Right lobe of liver (tissue), 4 donors: ENCODE data around the gene KLF14.

Source experiments
- CTCF ChIP-seq, 4 donors: fragments of 200-600 bp in 3 of 4; fragments of 450-650 bp in 1 of 4; IDR thresholded peaks; one replicate each; pipeline versions ENCODE4 v1.5.1 to v1.8.0; 2016 to 2022; ENCODE audit warnings: antibody characterized with exemption in 4 of 4, mild to moderate bottlenecking in 2 of 4
- POLR2A ChIP-seq: fragments of 450-650 bp; IDR thresholded peaks from one replicate; pipeline ENCODE4 v1.6.1; 2017; ENCODE audit warnings: antibody characterized with exemption, mild to moderate bottlenecking
- donor health status: DM: no; HTN: no; CAD: no.
- donor health status: DM: no; HTN: no; CAD: no.
- donor health status: DM: no; HTN: yes; CAD: no.

DNA sequence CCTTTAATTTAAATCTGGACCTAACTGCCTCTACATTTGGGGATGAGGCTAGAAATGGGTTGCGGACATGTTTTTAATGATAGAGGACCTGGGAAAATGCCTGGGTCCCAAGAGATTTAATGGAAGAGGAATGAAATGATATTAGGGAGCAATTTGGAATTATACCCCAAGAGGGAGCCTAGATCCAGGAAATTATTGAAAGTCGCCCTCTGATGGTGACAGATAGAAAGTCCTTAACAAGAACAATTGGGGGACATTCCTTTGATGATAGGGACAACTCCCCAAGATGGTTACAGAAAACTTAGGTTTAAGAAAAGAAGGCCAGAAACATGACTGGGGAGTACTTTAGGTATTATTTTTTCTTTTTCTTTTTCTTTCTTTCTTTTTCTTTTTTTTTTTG lies 38.2 kb downstream of the KLF14 start:
- TF ChIP-seq CTCF (IDR thresholded peaks at IDR 0.05), result peak; percentile 43 to 50 (median 48)
- TF ChIP-seq POLR2A, result no peak
